Fibroblast of villous mesenchyme (primary cell): ENCODE measurements around the gene CHD9. TPM values are rescaled to one million over a fixed set of nuclear protein-coding genes. Genes with fewer than 3 reads are reported as not detected.

ENCODE experiments used
- DNase-seq: peaks from one replicate; pipeline ENCODE4 v3.0.0-alpha.2; 2010; ENCODE audit warnings: low read depth
- H3K4me3 ChIP-seq: 2 replicates; pipeline ENCODE4 v1.5.1; 2011; ENCODE audit warnings: low read depth, mild to moderate bottlenecking, low read length
- total RNA-seq: library from RNA; depleted of rRNA; stranded (reverse); fragments of >200 nt; gene quantifications from 2 replicates; pipeline ENCODE4 v1.2.3, GENCODE V29; 2012
- TF ChIP-seq, protein P1 (sequence below): IDR thresholded peaks from 2 replicates; pipeline ENCODE4 v1.5.1; 2012; ENCODE audit warnings: low read depth, mild to moderate bottlenecking, low read length; ENCODE audit not compliant: insufficient read depth

CHD9 gene
- total RNA-seq, 1 donor, result 102 TPM

DNA sequence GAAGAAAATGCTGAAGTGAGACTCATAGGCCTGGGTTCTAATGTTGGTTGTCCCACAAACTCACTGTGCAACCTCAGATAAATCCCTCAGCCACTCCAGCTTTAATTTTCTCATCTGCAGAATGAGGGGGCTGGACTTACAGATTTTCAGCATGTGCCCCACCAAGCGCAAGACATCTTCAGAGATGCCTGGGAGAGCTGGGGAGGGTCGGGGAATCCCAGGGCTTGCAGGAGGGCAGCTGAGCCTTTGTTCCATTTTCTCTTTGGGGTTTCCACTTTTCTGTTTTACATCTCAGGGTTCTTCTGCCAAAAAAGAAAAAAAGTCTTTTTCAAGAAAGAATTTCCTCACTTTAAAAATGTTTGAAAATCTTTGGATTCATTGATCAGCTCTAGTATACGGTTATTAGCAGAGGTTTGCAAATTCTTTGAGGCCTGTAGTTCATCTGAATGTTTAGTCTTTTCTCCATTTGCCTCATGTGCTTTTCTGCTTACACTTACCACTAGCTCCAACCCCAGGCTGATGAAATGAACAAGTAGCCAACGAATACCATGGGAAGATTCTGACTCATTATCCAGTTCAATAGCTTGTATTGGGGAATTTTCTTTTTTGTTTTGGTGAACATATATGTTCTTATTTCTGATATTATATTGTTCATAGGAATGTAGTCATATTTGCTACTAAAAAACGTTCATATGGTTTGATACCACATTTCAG lies 56.4 kb downstream of the CHD9 start:
- peak; percentile 50 for DNase-seq
- TF ChIP-seq, protein P1, sequence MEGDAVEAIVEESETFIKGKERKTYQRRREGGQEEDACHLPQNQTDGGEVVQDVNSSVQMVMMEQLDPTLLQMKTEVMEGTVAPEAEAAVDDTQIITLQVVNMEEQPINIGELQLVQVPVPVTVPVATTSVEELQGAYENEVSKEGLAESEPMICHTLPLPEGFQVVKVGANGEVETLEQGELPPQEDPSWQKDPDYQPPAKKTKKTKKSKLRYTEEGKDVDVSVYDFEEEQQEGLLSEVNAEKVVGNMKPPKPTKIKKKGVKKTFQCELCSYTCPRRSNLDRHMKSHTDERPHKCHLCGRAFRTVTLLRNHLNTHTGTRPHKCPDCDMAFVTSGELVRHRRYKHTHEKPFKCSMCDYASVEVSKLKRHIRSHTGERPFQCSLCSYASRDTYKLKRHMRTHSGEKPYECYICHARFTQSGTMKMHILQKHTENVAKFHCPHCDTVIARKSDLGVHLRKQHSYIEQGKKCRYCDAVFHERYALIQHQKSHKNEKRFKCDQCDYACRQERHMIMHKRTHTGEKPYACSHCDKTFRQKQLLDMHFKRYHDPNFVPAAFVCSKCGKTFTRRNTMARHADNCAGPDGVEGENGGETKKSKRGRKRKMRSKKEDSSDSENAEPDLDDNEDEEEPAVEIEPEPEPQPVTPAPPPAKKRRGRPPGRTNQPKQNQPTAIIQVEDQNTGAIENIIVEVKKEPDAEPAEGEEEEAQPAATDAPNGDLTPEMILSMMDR, result no peak
- H3K4me3 ChIP-seq, result no peak overlapping the region

DNA sequence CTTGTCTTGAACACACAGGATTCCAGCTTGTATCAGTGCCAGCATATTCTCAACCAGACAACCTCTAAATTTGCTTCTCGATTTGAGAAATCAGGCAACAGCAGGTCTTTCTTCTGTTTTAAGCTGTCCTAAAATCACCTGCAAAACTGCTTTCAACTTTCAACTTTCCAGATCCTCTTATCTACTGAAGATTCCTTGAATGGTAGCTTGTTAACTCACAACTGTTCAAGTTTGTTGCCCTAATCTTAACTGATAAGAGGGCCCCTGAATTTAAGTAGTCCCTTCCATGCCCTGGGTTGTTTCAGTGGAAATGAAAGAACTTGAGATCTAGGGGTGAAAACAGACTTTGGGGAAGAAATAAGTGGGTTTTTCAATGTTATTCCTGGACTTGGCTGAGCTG lies 57.2 kb downstream of the CHD9 start:
- peak; percentile 48 for DNase-seq
- TF ChIP-seq, protein P1, result no peak
- no peak overlapping the region for H3K4me3 ChIP-seq

DNA sequence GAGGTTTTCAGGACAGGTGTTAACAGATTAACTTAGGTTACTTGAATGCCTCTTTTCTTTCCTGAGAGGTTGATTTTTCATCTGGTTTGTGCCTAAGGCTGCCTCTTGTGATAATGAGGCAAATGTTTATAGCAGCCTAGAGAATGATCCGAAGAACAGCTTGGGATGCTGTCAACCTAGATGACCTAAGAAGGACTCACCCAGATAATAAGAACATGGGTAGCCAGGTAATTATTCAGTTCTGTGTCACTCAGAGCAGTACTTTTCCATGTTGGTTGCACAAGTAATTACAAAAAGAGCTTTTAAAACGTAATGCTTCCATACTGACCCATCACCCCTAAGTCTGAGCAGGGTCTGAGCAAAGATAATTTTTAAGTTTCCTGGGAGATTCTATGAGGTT lies 60.3 kb downstream of the CHD9 start:
- H3K4me3 ChIP-seq, result no peak overlapping the region
- TF ChIP-seq, protein P1, result no peak
- no peak for DNase-seq

DNA sequence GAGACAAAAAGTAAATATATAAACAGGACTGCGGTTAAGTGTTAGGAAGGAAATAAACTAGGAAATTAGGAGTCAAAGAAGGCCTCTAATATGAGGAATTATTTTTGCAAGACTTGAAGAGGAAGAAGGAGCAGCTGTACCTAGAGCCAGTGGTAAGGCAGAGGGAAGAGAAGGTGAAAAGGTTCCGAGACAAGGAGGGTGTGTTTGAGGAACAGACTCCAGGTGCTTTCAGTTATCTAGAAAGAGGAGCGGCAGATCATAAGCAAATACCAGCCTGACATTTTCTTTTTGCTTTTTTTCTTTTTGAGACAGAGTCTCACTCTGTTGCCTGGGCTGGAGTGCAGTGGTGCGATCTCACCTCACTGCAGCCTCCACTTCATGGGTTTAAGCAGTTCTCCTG lies 61.0 kb downstream of the CHD9 start:
- H3K4me3 ChIP-seq, result no peak overlapping the region
- TF ChIP-seq, protein P1, result no peak
- DNase-seq, result no peak

DNA sequence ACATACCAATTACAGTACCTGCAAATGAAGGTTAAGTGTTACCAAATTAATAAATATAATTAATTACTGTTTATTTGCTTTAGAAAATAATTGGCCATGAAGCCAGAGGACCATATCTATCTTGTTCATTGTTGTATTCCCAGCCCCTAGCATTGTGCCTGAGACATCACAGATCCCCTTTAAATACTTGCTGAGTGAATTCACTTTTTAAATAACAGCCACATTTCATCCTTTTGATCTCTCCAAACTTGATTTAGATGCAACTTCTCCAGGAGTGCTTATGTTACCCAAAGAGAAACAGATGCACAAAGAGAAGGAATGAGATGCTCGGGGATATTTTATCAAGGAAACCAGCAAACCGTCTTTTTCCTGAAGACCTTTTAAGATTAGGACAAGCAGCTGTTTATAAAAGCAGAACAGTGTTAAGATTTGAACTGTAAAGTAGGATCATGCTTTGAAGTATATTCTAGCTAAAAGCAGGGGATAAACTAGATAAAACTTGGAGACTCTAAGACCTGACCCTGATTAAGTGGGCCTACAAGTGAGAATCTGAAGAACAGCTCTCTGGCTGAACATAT lies 66.3 kb downstream of the CHD9 start:
- TF ChIP-seq, protein P1, result no peak

DNA sequence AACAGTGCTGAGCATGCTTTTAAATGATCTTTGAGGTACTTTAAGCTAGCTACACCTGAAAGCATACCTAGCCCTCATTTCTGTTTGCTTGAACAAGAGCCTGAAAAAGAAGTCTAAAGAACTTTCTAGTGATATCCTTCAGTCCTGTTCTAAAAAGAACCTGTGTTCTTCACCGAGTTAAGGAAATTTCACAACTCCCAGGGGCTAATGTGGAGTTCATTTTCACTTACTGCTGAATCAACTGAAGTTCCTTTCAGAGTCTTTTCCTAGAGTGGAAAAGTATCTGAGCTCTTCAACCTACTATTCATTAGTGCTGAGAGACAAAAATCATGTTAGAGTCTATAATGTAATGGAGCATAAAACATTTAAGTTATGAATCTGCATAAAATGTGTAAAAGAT lies 66.9 kb downstream of the CHD9 start:
- TF ChIP-seq, protein P1, result no peak
- peak; percentile 72 for DNase-seq

More for the DNA sequence above, 66.3 kb downstream of the CHD9 start:
- H3K4me3 ChIP-seq, result no peak overlapping the region
- DNase-seq, result peak; percentile 76

DNA sequence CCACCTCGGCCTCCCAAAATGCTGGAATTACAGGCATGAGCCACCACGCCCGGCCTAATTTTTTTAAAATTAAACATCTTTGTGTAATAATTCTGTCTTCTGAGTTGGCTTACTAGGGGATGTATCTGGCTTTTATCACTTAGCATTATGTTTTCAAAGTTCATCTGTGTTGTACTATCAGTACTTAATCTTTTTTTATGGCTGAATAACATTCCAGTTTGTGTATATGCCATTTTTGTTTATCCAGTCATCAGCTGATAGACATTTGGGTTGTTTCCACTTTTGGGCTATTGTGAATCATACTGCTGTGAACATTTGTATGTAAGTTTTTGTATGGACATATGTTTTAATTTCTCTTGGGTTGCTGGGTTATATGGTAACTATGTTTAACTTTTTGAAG lies 69.0 kb downstream of the CHD9 start:
- TF ChIP-seq, protein P1, result no peak
- no peak overlapping the region for H3K4me3 ChIP-seq
- DNase-seq, result peak; percentile 96

More for the DNA sequence above, 66.9 kb downstream of the CHD9 start:
- no peak overlapping the region for H3K4me3 ChIP-seq
